CD14-positive monocyte (primary cell): ENCODE measurements around the gene MIB1. TPM values are rescaled to one million over a fixed set of nuclear protein-coding genes. Genes with fewer than 3 reads are reported as not detected.
"Not testable (repeated sequence)": the region's sequence is repeated elsewhere in the genome, so short reads cannot be mapped to it uniquely, and the experiment has no call there.

Source experiments
- DNase-seq, 3 donors: peaks; one replicate each; pipeline ENCODE4 v3.0.0-alpha.2; 2011 to 2022
- H2AFZ ChIP-seq: 2 replicates; pipeline ENCODE4 v1.6.0; 2012; ENCODE audit warnings: mild to moderate bottlenecking, low read depth, low read length, inconsistent platforms; ENCODE audit not compliant: insufficient read depth, poor library complexity, severe bottlenecking
- H3K27ac ChIP-seq, 2 donors: 1 replicate in 1 of 2; 2 replicates in 1 of 2; pipeline ENCODE4 v1.5.1; 2012 to 2013; ENCODE audit warnings: low read length in 2 of 2, control low read depth in 1 of 2, inconsistent platforms in 1 of 2, low read depth in 1 of 2, mild to moderate bottlenecking in 1 of 2
- H3K27me3 ChIP-seq, 2 donors: one replicate each; pipeline versions ENCODE4 v1.6.0 to v1.6.1; 2011 to 2013; ENCODE audit warnings: low read length in 2 of 2; ENCODE audit not compliant: control insufficient read depth in 2 of 2, insufficient read depth in 2 of 2
- H3K36me3 ChIP-seq, 2 donors: replicated peaks in 1 of 2; 1 replicate in 1 of 2; 2 replicates in 1 of 2; pipeline versions ENCODE4 v1.5.1 to v1.6.1; 2012 to 2013; ENCODE audit warnings: low read length in 2 of 2, control low read depth in 1 of 2, inconsistent platforms in 1 of 2, mild to moderate bottlenecking in 1 of 2; ENCODE audit not compliant: insufficient read depth in 2 of 2, control insufficient read depth in 1 of 2
- H3K4me1 ChIP-seq, 2 donors: 1 replicate in 1 of 2; 2 replicates in 1 of 2; pipeline versions ENCODE4 v1.5.1 to v1.6.1; 2012 to 2013; ENCODE audit warnings: low read length in 2 of 2, control low read depth in 1 of 2, inconsistent platforms in 1 of 2, mild to moderate bottlenecking in 1 of 2, moderate library complexity in 1 of 2; ENCODE audit not compliant: insufficient read depth in 2 of 2, control insufficient read depth in 1 of 2
- H3K4me2 ChIP-seq: replicated peaks from 2 replicates; pipeline ENCODE3; 2012; ENCODE audit warnings: low read length, moderate library complexity, mild to moderate bottlenecking; ENCODE audit not compliant: poor library complexity, severe bottlenecking; ENCODE audit errors: extremely low read depth
- H3K4me3 ChIP-seq, 3 experiments: fragments of 200-600 bp in 1 of 3; sonication (generic) in 1 of 3; replicated peaks in 1 of 3; 1 replicate in 2 of 3; 2 replicates in 1 of 3; pipeline ENCODE4 v1.5.1; 2011 to 2013; ENCODE audit warnings: low read length in 3 of 3, mild to moderate bottlenecking in 3 of 3, control low read depth in 2 of 3, low read depth in 2 of 3, inconsistent platforms in 1 of 3, moderate library complexity in 1 of 3
- H3K79me2 ChIP-seq: 2 replicates; pipeline ENCODE4 v1.6.0; 2012; ENCODE audit warnings: mild to moderate bottlenecking, control low read depth, inconsistent platforms, low read length, moderate library complexity; ENCODE audit not compliant: insufficient read depth
- H3K9ac ChIP-seq: 2 replicates; pipeline ENCODE4 v1.6.0; 2017; ENCODE audit warnings: low read length, mild to moderate bottlenecking; ENCODE audit not compliant: insufficient read depth, poor library complexity, severe bottlenecking
- H3K9me3 ChIP-seq, 2 donors: replicated peaks in 1 of 2; 1 replicate in 1 of 2; 2 replicates in 1 of 2; pipeline versions ENCODE4 v1.5.1 to v1.6.1; 2012 to 2013; ENCODE audit warnings: low read length in 2 of 2, control low read depth in 1 of 2; ENCODE audit not compliant: control insufficient read depth in 1 of 2, insufficient read depth in 1 of 2
- H4K20me1 ChIP-seq: 2 replicates; pipeline ENCODE4 v1.6.0; 2012; ENCODE audit warnings: mild to moderate bottlenecking, low read length, control low read depth, moderate library complexity; ENCODE audit not compliant: insufficient read depth
- H3K27ac Mint-ChIP-seq, 7 donors: one replicate each; pipeline ENCODE4 v1.8.0; 2020; ENCODE audit warnings: mild to moderate bottlenecking in 7 of 7, mixed read lengths in 7 of 7, moderate library complexity in 6 of 7, inconsistent platforms in 2 of 7
- H3K27me3 Mint-ChIP-seq, 3 donors: one replicate each; pipeline ENCODE4 v1.8.0; 2021 to 2022; ENCODE audit warnings: low read depth in 3 of 3, mild to moderate bottlenecking in 3 of 3, mixed read lengths in 3 of 3, moderate library complexity in 3 of 3, inconsistent platforms in 1 of 3
- H3K36me3 Mint-ChIP-seq, 2 donors: one replicate each; pipeline ENCODE4 v1.8.0; 2020; ENCODE audit warnings: mixed read lengths in 2 of 2, inconsistent platforms in 1 of 2, mild to moderate bottlenecking in 1 of 2
- H3K4me1 Mint-ChIP-seq: one replicate; pipeline ENCODE4 v1.8.0; 2020; ENCODE audit warnings: mild to moderate bottlenecking, mixed read lengths
- H3K4me3 Mint-ChIP-seq, 2 donors: one replicate each; pipeline ENCODE4 v1.8.0; 2020; ENCODE audit warnings: mild to moderate bottlenecking in 2 of 2, mixed read lengths in 2 of 2, moderate library complexity in 1 of 2
- H3K9me3 Mint-ChIP-seq, 7 donors: one replicate each; pipeline ENCODE4 v1.8.0; 2020 to 2022; ENCODE audit warnings: mixed read lengths in 7 of 7, mild to moderate bottlenecking in 6 of 7, moderate library complexity in 6 of 7, inconsistent platforms in 2 of 7
- CTCF ChIP-seq: fragments of 200-600 bp; IDR thresholded peaks from one replicate; pipeline ENCODE4 v1.8.0; 2022; ENCODE audit warnings: antibody characterized with exemption, mild to moderate bottlenecking
- WGBS: methylation state at CpG from one replicate; pipeline ENCODE4 v1.1.5; 2013; ENCODE audit warnings: missing lambda C conversion rate; ENCODE audit not compliant: insufficient coverage; 5-methylcytosine and 5-hydroxymethylcytosine counted together
- intact Hi-C, 2 donors: fragments of 100-400 bp; cut with micrococcal nuclease; formaldehyde crosslinking; loops; one replicate each; pipeline versions ENCODE4 v1.15.0 to v1.15.1; 2023
- polyA plus RNA-seq, 3 donors: library from polyadenylated mRNA; depleted of rRNA in 1 of 3; unstranded in 2 of 3; stranded (reverse) in 1 of 3; fragments of 300-500 nt in 2 of 3; fragments of >200 nt in 1 of 3; fragmentation: Illumina TruSeq in 2 of 3; gene quantifications; 1 replicate in 2 of 3; 2 replicates in 1 of 3; pipeline ENCODE4 v1.2.3, GENCODE V29; 2012 to 2021

Gene MIB1
- polyA plus RNA-seq, 3 donors, result 5.7 to 8.5 (median 7.8) TPM

- Mint-ChIP-seq H3K4me1 (peaks cover 6% of the 10 kb centered on the region), H3K36me3 (peaks cover 63 to 85% of the 10 kb centered on the region in 2 donors), H3K9me3 (peaks cover 27 to 42% (median 35%) of the 10 kb centered on the region in 7 donors), H3K27me3 (no peaks in the 10 kb centered on the region), H3K4me3 (no peak overlapping the region), H3K27ac (no peak overlapping the region)
- no peak for TF ChIP-seq CTCF
- H3K27ac ChIP-seq, result no peak overlapping the region
- no peaks in the 10 kb centered on the region for H3K27me3 ChIP-seq
- H4K20me1 ChIP-seq, result no peaks in the 10 kb centered on the region
- no peak overlapping the region for H3K9ac ChIP-seq
- H3K9me3 ChIP-seq, result peaks cover 20 to 25% of the 10 kb centered on the region in 2 donors
- no peak for DNase-seq
- no peak overlapping the region for H3K4me2 ChIP-seq
- no peak overlapping the region for H2AFZ ChIP-seq
- peaks cover 31 to 77% of the 10 kb centered on the region in 2 donors for H3K36me3 ChIP-seq
- no peaks in the 10 kb centered on the region for H3K79me2 ChIP-seq
- H3K4me1 ChIP-seq, result peaks cover 0 to 2% of the 10 kb centered on the region in 2 donors
- H3K4me3 ChIP-seq, result no peak overlapping the region
- intact Hi-C loops, result no loop called here
Measured at GRCh38 chr18:21786526-21786925, 45.9 kb downstream of the MIB1 start.

GRCh38 chr18:21796089-21796488 lies 55.5 kb downstream of the MIB1 start:
- DNase-seq, result not testable (repeated sequence)
- Mint-ChIP-seq H3K27ac (peak overlapping the region in 1 of 7 donors; percentile 34), H3K36me3 (peaks cover 52% of the 10 kb centered on the region in 2 donors)

More at GRCh38 chr18:21796089-21796488, 55.5 kb downstream of the MIB1 start:
- H3K9me3 ChIP-seq, H3K4me1 ChIP-seq, H4K20me1 ChIP-seq, intact Hi-C loops, H3K4me2 ChIP-seq, H3K4me3 Mint-ChIP-seq, H2AFZ ChIP-seq, H3K79me2 ChIP-seq, H3K9ac ChIP-seq, H3K27me3 Mint-ChIP-seq, H3K27ac ChIP-seq, H3K27me3 ChIP-seq, H3K4me3 ChIP-seq, H3K4me1 Mint-ChIP-seq, H3K9me3 Mint-ChIP-seq: not testable (repeated sequence)
- no CpG with 5 or more reads among the region's 2 CpGs for WGBS
- peaks cover 16 to 29% of the 10 kb centered on the region in 2 donors for H3K36me3 ChIP-seq
